Right kidney (tissue), 1 donor: Measurements from ENCODE around the gene MITF.

ENCODE experiments used
- DNase-seq: peaks from one replicate; pipeline ENCODE4 v3.0.0-alpha.2; 2016

The MITF gene

GRCh38 chr3:69724722-69725435 lies 14.4 kb upstream of the MITF start:
- DNase-seq = no peak

GRCh38 chr3:69725994-69726571 lies 13.2 kb upstream of the MITF start:
- no peak for DNase-seq

- no peak for DNase-seq
Observed at GRCh38 chr3:69729147-69729919, 9.9 kb upstream of the MITF start.

- DNase-seq = no peak
Observed at GRCh38 chr3:69731080-69731479, 8.2 kb upstream of the MITF start.

- DNase-seq = no peak
Observed at GRCh38 chr3:69735893-69736292, 3.4 kb upstream of the MITF start.

GRCh38 chr3:69737392-69737791 lies 1.9 kb upstream of the MITF start:
- DNase-seq = no peak

GRCh38 chr3:69738315-69738714 lies 949 bp upstream of the MITF start:
- DNase-seq = peak; percentile 25

GRCh38 chr3:69738859-69739203 lies 433 bp upstream of the MITF start:
- no peak for DNase-seq

- no peak for DNase-seq
Observed at GRCh38 chr3:69740103-69741021, 1.1 kb downstream of the MITF start.

- DNase-seq = peak; percentile 2
Observed at GRCh38 chr3:69741032-69741767, 1.9 kb downstream of the MITF start.

GRCh38 chr3:69742391-69742790 lies 3.1 kb downstream of the MITF start:
- no peak for DNase-seq

- no peak for DNase-seq
Observed at GRCh38 chr3:69743975-69744906, 5.0 kb downstream of the MITF start.

GRCh38 chr3:69745505-69745904 lies 6.2 kb downstream of the MITF start:
- no peak for DNase-seq

- no peak for DNase-seq
Observed at GRCh38 chr3:69746119-69746518, 6.9 kb downstream of the MITF start.

GRCh38 chr3:69747511-69748258 lies 8.4 kb downstream of the MITF start:
- DNase-seq = no peak

GRCh38 chr3:69748503-69748902 lies 9.2 kb downstream of the MITF start:
- DNase-seq = no peak

GRCh38 chr3:69749461-69749860 lies 10.2 kb downstream of the MITF start:
- DNase-seq = no peak

- DNase-seq = no peak
Observed at GRCh38 chr3:69750549-69750948, 11.3 kb downstream of the MITF start.

GRCh38 chr3:69751074-69751476 lies 11.8 kb downstream of the MITF start:
- no peak for DNase-seq

- no peak for DNase-seq
Observed at GRCh38 chr3:69752241-69752640, 13.0 kb downstream of the MITF start.
